Measurements from ENCODE around the gene PRKCB.

PRKCB gene

GRCh38 chr16:23945243-23945642, 109.5 kb downstream of the PRKCB start:
- DNase-seq = no peak

DNA sequence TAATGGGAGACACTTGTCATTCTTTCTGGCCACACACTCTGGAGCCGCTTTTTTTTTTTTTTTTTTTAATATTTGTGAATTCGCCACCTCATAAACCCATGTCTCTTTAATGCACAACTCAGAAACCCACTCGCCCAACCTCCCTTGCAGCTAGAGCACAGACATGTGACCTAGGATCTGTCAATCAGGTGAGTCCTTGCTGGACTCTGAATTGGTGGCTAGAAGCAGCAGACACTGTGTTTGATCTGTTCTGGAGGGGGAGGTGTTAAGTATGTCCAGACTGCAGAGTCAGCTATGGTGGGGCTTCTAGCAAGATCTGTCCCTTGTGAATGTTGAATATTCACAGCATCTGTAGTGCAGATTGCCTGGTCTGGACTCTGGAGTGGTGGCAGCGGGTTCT, 112.1 kb downstream of the PRKCB start:
- no peak for DNase-seq

DNA sequence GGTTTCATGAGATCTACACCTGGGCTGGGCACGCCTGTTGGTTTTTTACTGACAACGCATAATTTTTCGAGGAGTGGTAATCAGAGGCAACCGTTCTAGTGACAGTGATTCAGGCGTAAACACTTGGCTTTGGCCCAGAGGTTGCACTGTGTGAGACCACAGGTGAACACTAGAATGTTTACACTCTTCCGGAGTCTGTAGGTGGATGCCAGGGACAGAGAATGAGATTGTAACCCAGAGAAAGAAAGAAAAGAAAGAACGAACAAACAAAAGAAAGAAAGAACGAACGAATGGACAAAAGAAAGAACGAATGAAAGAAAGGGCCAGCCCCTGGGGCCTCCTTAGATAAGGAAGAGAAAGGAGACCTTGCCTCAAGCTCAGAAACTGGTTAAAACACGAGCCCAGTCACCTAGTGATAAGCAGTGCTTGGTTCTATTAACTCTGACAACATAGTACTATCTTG, 113.2 kb downstream of the PRKCB start:
- no peak for DNase-seq

DNA sequence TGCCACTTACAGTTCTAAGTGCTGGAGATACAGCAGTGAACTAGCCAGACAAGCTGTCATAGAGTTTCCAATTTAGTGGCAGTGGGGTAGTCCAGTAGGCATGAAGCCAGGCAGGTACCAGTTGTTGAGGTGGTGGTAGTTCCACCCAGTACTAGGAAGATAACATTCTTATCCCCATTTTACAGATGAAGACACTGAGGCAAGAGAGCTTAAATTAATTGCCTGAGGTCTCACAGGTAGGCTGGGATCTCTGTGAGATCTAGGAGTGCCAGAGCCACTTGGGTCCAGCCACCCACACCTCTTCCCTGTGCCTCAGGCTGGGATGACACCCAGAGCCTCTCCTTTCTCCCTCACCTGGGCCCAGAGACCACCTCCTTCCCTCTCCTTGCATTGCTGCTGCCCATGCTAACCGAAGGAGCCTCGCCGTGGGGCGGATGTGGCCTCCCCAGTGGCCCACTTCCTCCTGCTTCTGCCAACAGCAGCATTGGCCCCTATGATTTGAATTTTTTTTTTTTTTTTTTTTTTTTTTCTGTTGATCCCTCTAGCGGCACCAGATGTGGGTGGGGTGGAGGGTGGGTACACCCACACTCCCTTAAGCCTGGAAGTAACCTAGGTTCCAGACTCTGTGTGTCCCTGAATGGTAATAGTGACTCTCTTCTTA, 114.0 kb downstream of the PRKCB start:
- DNase-seq = no peak

- DNase-seq = no peak
These were observed 114.6 kb downstream of the PRKCB start for GRCh38 chr16:23950291-23950894.

- DNase-seq = no peak
These were observed 115.1 kb downstream of the PRKCB start for GRCh38 chr16:23950898-23951297.

- no peak for DNase-seq
These were observed 116.6 kb downstream of the PRKCB start for GRCh38 chr16:23952128-23952970.

- DNase-seq = no peak
These were observed 117.2 kb downstream of the PRKCB start for GRCh38 chr16:23952971-23953300.

DNA sequence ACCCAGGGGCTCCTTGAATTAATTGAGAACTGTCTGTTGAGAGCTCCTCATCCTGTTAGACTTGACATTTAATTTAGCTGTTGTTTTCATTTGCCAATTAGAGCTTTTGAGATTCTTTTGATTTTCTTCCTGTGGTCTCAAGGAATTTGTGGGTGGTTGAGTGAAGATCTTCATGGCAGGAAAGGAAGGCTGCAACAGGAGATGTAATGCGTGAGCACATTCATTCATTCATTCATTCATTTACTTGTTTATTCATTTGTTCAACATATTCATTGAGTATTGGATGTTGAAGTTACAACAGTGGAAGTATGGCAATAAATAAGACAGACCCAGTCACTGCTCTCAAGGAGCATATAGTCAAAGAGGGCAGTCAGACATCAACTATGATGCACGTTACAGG, 117.7 kb downstream of the PRKCB start:
- no peak for DNase-seq

- DNase-seq = no peak
These were observed 119.3 kb downstream of the PRKCB start for GRCh38 chr16:23955088-23955487.

- no peak for DNase-seq
These were observed 121.5 kb downstream of the PRKCB start for GRCh38 chr16:23957287-23957686.

DNA sequence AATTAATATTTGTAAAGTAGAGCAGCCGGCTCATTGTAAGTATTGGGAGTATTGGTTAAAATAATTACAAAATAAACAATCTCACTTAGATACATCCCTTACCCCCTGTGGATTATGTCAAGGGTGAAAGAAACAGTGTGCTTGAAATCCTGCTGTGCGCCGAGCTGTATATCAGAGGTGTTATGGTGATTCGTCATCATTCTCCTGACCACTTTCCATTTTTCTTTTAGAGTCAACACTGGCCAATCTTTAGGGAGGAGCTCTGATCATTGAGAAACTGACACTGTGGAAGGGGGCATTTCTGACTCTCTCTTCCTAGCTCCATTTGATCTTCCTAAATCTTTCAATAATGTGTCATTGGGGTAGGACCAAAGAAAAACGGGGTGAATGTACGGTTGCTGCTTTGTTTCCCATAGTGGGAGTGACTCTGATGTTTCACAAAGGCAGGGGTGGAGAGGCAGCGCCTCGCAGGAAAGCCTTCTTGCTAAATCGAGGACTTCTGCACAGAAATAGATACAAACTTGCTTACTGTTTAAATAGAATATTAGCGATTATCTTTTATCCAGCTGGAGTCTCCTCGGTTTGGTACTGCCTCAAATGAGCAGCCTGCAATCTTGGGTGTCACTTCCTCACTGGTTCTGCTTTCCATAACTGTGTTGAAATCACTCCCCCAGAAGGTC, 123.4 kb downstream of the PRKCB start:
- no peak for DNase-seq

GRCh38 chr16:23959752-23960072, 123.9 kb downstream of the PRKCB start:
- no peak for DNase-seq

- no peak for DNase-seq
These were observed 124.5 kb downstream of the PRKCB start for GRCh38 chr16:23960081-23960885.

GRCh38 chr16:23962001-23962400, 126.2 kb downstream of the PRKCB start:
- no peak for DNase-seq

DNA sequence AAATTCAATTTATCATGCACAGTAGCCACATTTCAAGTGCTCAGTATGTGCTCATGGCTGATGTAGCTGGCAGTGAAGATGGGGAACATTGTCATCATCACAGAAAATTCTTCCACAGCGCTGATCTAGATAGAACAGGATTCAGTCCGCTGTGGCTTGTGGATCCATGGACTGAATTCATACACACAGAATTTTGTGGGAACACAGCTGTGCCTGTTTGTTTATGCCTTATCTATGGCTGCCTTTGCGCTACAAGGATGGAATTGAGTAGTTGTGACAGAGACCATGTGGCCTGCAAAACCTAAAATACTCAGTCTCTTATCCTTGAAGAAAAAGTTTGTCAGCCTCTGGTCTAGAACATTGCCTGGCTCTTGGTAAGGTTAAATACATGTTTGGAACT, 128.4 kb downstream of the PRKCB start:
- DNase-seq = no peak

DNA sequence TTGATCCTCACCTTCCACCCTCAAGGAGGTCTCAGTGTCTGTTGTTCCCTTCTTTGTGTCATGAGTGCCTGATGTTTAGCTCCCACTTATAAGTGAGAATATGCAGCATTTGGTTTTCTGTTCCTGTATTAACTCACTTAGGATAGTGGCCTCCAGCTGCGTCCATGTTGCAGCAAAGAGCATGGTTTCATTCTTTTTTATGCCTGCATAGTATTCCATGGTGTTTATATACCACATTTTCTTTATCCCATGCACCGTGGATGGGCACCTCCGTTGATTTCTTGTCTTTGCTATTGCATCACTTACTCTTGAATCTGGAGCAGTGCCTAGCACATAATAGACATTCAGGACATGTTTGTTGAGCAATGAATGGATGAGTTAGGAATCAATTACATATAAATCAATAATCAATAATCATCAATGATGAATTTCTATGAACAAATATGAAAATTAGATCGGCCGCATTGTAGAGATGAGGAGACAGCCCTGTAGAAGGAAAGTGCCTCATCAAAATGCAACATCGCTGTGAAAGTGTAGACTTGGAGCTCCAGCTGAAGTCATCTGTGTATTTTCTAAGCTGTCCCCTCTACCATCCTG, 129.5 kb downstream of the PRKCB start:
- DNase-seq = no peak

DNA sequence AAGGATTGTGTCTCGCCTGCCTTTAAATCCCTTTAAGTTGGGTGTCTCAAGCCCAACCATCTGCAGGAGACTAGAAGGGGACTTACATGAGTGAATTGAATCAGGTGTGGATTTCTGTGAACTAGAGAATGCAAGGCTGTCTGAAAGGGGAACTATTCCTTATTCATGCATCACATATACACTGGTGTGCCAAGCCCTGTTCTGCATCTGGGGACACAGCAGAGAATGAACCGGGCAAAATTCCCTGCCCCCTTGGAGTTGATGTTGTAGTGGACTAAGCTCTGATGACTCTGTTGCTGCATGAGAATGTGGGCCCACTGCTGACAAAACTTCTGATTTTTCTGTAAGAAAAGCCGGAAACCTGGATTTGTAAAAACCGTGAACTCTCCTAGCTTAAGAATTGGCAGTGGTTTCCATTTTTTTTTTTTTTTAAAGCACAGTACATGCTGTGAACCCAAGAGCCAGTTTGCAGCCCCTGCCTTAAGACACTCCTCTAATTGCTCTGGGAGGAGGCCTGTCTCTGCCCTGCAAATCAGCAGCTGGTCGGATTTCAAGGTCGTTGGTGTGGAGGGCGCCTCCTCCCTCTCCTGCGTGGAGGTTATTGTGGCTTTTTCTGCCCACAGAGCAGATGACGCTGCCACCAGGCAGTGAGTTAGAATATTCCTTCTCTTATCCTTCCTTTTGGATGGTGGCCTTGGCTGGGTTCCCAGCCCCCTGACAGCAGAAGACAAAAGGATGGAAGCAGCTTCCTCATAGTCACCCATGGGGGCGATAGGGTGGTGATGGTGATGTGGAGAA, 131.0 kb downstream of the PRKCB start:
- no peak for DNase-seq

- no peak for DNase-seq
These were observed 132.0 kb downstream of the PRKCB start for GRCh38 chr16:23967775-23968174.

DNA sequence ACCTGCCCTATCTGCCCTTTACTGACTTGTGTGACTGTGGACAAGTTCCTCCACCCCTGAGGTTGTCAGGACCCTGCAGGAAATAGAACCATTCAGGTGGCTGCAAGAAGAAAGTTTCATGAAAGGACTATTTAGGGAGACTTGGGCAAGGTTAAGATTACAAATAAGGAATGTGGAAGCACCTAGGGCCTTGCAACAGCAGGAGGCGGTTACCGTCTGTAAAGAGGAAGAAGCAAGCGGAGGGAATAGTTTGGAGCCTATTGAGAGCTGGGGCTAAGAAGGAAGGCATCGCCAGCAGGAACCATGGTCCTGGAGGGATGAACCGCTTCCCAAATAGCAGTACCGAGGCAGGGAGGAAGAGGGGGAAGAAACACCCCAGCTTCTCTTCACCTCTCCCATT, 132.4 kb downstream of the PRKCB start:
- no peak for DNase-seq

- DNase-seq = no peak
These were observed 133.9 kb downstream of the PRKCB start for GRCh38 chr16:23969468-23970297.
